K562 (cell line): ENCODE measurements around the gene SUPT7L. TPM values are rescaled to one million over a fixed set of nuclear protein-coding genes. Genes with fewer than 3 reads are reported as not detected.

Experiments used
- ATAC-seq: fragments of 200-7000 bp; cut with Tn5 transposase; 3 replicates; pipeline ENCODE4 v1.9.1; 2020; ENCODE audit warnings: moderate library complexity
- BruUV-seq: library from RNA; stranded (reverse); fragments of 400-500 nt; replicated peaks from 2 replicates; lab custom pipeline; 2021; lab: Mats Ljungman, UMichigan
- CTCF ChIA-PET: fragments of 300-600 bp; formaldehyde crosslinking; extraction: SDS; loops from one replicate; lab custom pipeline; 2021; ENCODE audit warnings: low intra/inter-chr PET ratio; lab: Yijun Ruan, JAX
- POLR2A ChIA-PET: fragments of 300-600, 350-650 bp; sonication (Branson Sonifier 250); formaldehyde crosslinking; extraction: SDS; loops from one replicate; lab custom pipeline; 2021; ENCODE audit warnings: antibody characterized with exemption, inconsistent platforms; lab: Yijun Ruan, JAX
- DNase-seq, 4 experiments: peaks; one replicate each; pipeline versions ENCODE4 v3.0.0 to v3.0.0-alpha.2; 2011 to 2018; ENCODE audit warnings: low spot score in 3 of 4, mixed read lengths in 3 of 4; ENCODE audit errors: extremely low read depth in 1 of 4
- FAIRE-seq: peaks from 2 replicates; lab custom pipeline; 2011; peaks lifted over from hg19 to GRCh38; lab: Jason Lieb, UNC
- H2AFZ ChIP-seq: 2 replicates; pipeline ENCODE4 v1.6.0; 2011; ENCODE audit warnings: low read depth, low read length, control low read depth, inconsistent platforms
- H3K27ac ChIP-seq: fragments of 200-600 bp; 3 replicates; pipeline ENCODE4 v1.8.0; 2011; ENCODE audit warnings: low read depth, mild to moderate bottlenecking, control low read depth, inconsistent platforms, low read length, moderate library complexity, mixed read lengths; ENCODE audit errors: extremely low read depth
- H3K27me3 ChIP-seq, 2 experiments: fragments of 300-600 bp in 1 of 2; 2 replicates in 1 of 2; 3 replicates in 1 of 2; pipeline versions ENCODE4 v1.6.0 to v1.8.0; 2011; ENCODE audit warnings: inconsistent platforms in 2 of 2, low read length in 2 of 2, mild to moderate bottlenecking in 1 of 2, mixed read lengths in 1 of 2, moderate library complexity in 1 of 2; ENCODE audit not compliant: control insufficient read depth in 2 of 2, insufficient read depth in 2 of 2
- H3K36me3 ChIP-seq: fragments of 300-600 bp; 3 replicates; pipeline ENCODE4 v1.8.0; 2011; ENCODE audit warnings: mild to moderate bottlenecking, low read length, inconsistent platforms; ENCODE audit not compliant: control insufficient read depth, insufficient read depth
- H3K4me1 ChIP-seq, 2 experiments: fragments of 200-600 bp in 1 of 2; replicated peaks in 1 of 2; 2 replicates in 1 of 2; 3 replicates in 1 of 2; pipeline versions ENCODE4 v1.5.1 to v1.8.0; 2011; ENCODE audit warnings: inconsistent platforms in 2 of 2, low read length in 2 of 2, mild to moderate bottlenecking in 1 of 2, mixed read lengths in 1 of 2, moderate library complexity in 1 of 2; ENCODE audit not compliant: control insufficient read depth in 2 of 2, insufficient read depth in 2 of 2
- H3K4me2 ChIP-seq: 2 replicates; pipeline ENCODE4 v1.6.1; 2011; ENCODE audit warnings: low read length, control low read depth, inconsistent platforms, mixed read lengths; ENCODE audit not compliant: insufficient read depth
- H3K4me3 ChIP-seq: fragments of 200-600 bp; sonication (generic), shearing (Covaris generic); 2 replicates; pipeline ENCODE4 v1.5.1; 2016; ENCODE audit warnings: control low read depth, inconsistent platforms
- H3K79me2 ChIP-seq: fragments of 200-600 bp; 3 replicates; pipeline ENCODE4 v1.8.0; 2011; ENCODE audit warnings: low read length, inconsistent platforms; ENCODE audit not compliant: control insufficient read depth, insufficient read depth
- H3K9ac ChIP-seq, 2 experiments: 2 replicates each; pipeline versions ENCODE4 v1.6.0 to v1.6.1; 2011; ENCODE audit warnings: low read depth in 2 of 2, low read length in 2 of 2, control low read depth in 1 of 2, inconsistent platforms in 1 of 2, mild to moderate bottlenecking in 1 of 2, mixed read lengths in 1 of 2; ENCODE audit not compliant: insufficient read depth in 1 of 2
- H3K9me1 ChIP-seq: one replicate; pipeline ENCODE4 v1.6.0; 2011; ENCODE audit warnings: inconsistent platforms, mild to moderate bottlenecking, low read length, moderate library complexity; ENCODE audit not compliant: control insufficient read depth, insufficient read depth
- H3K9me3 ChIP-seq: replicated peaks from 2 replicates; pipeline ENCODE4 v1.5.1; 2011; ENCODE audit warnings: low read depth, low read length, inconsistent platforms; ENCODE audit not compliant: control insufficient read depth, insufficient read depth
- H4K20me1 ChIP-seq: replicated peaks from 2 replicates; pipeline ENCODE4 v1.6.1; 2011; ENCODE audit warnings: low read length, inconsistent platforms, mixed read lengths; ENCODE audit not compliant: control insufficient read depth, insufficient read depth
- FOXP1 ChIP-seq: sonication (generic); formaldehyde crosslinking; IDR thresholded peaks from 2 replicates; pipeline ENCODE4 v1.8.0; 2022; ENCODE audit warnings: mild to moderate bottlenecking, missing genetic modification reagents
- RBM25 ChIP-seq: fragments of 200-400 bp; formaldehyde crosslinking; IDR thresholded peaks from 2 replicates; pipeline ENCODE4 v1.6.1; 2018; ENCODE audit warnings: low read length, low read depth, moderate library complexity; ENCODE audit not compliant: severe bottlenecking
- TAF7 ChIP-seq: fragments of 450-650 bp; IDR thresholded peaks from 2 replicates; pipeline ENCODE4 v1.6.1; 2016; ENCODE audit warnings: missing genetic modification characterization, missing compliant biosample characterization
- ZNF121 ChIP-seq: sonication (generic); formaldehyde crosslinking; conservative IDR thresholded peaks from 2 replicates; pipeline ENCODE4 v1.8.0; 2022; ENCODE audit warnings: missing genetic modification reagents
- WGBS: fragments of 100-300 bp; shearing (Covaris generic); methylation state at CpG from one replicate; pipeline ENCODE4 v1.1.6; 2016; ENCODE audit warnings: low coverage, mixed read lengths; ENCODE audit not compliant: insufficient coverage; ENCODE audit errors: missing lambda C conversion rate; 5-methylcytosine and 5-hydroxymethylcytosine counted together
- in situ Hi-C: fragments of 300-500 bp; cut with MboI; formaldehyde crosslinking; loops from 4 replicates; pipeline ENCODE4 v1.15.0; 2018; ENCODE audit warnings: inconsistent platforms, mixed read lengths
- intact Hi-C: fragments of 100-400 bp; cut with micrococcal nuclease; formaldehyde crosslinking; loops from 2 replicates; pipeline ENCODE4 v1.14.2; 2022
- polyA plus RNA-seq, 8 experiments: library from polyadenylated mRNA; depleted of rRNA in 4 of 8; stranded (reverse) in 5 of 8; unstranded in 3 of 8; fragments of >200 nt; fragmentation: Nextera tagmentation in 2 of 8; fragmentation: Illumina TruSeq in 1 of 8; extraction: Ambion mirVana in 2 of 8; extraction: Trizol in 1 of 8; gene quantifications; 2 replicates each; pipeline versions ENCODE4 v1.2.1 to v1.2.3, GENCODE V29; 2011 to 2014; ENCODE audit warnings: inconsistent platforms in 1 of 8, missing spikeins in 1 of 8
- total RNA-seq, 7 experiments: library from RNA; depleted of rRNA in 6 of 7; stranded (reverse); fragments of >200 nt in 6 of 7; fragmentation: Illumina TruSeq in 2 of 7; extraction: Trizol in 2 of 7; gene quantifications; 2 replicates each; pipeline versions ENCODE4 v1.2.1 to v1.2.3, GENCODE V29; 2011 to 2021; ENCODE audit warnings: low replicate concordance in 1 of 7
- TF ChIP-seq, protein P1 (sequence below): sonication (generic); formaldehyde crosslinking; IDR thresholded peaks from 2 replicates; pipeline ENCODE4 v1.8.0; 2022; ENCODE audit warnings: mild to moderate bottlenecking, missing genetic modification reagents, borderline replicate concordance
- TF ChIP-seq, protein P2 (sequence below): IDR thresholded peaks from 2 replicates; pipeline ENCODE4 v1.6.1; 2016; ENCODE audit warnings: missing genetic modification characterization, missing compliant biosample characterization

SUPT7L gene
- total and polyA plus RNA-seq, 9 of the 15 experiments (the other 6 are each of a cell fraction or from before 2014, with no cell fraction given): 22.0 to 72.8 (median 40.2) TPM

DNA sequence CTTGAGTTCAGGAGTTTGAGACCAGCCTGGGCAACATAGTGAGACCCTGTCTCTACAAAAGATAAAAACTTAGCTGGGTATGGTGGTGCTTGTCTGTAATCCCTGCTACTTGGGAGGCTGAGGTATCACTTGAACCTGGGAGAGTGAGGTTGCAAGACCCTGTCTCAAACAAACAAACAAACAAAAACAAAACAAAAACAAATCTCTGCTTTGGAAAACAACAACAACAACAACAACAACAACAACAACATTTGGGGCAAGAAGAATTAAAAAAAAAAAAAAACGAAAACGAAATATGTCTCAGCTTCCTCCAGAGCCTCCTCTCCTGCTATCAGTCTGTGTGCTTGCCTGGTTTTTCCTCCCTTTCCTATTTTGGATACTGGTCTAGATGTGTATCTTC lies 17.2 kb upstream of the SUPT7L start:
- no peaks in the 10 kb centered on the region for H3K9me3 ChIP-seq
- ATAC-seq: no peak
- no peak for FAIRE-seq
- no peaks in the 10 kb centered on the region for H3K9me1 ChIP-seq
- no peak overlapping the region for H3K4me3 ChIP-seq
- H3K4me2 ChIP-seq: no peak overlapping the region
- no peaks in the 10 kb centered on the region for H3K27me3 ChIP-seq
- peaks cover 0 to 2% of the 10 kb centered on the region in 2 experiments; a peak in 1 of 5 replicates for H3K4me1 ChIP-seq
- H2AFZ ChIP-seq: no peak overlapping the region
- no TSS peak for BruUV-seq
- H3K79me2 ChIP-seq: no peaks in the 10 kb centered on the region
- TF ChIP-seq, protein P1, sequence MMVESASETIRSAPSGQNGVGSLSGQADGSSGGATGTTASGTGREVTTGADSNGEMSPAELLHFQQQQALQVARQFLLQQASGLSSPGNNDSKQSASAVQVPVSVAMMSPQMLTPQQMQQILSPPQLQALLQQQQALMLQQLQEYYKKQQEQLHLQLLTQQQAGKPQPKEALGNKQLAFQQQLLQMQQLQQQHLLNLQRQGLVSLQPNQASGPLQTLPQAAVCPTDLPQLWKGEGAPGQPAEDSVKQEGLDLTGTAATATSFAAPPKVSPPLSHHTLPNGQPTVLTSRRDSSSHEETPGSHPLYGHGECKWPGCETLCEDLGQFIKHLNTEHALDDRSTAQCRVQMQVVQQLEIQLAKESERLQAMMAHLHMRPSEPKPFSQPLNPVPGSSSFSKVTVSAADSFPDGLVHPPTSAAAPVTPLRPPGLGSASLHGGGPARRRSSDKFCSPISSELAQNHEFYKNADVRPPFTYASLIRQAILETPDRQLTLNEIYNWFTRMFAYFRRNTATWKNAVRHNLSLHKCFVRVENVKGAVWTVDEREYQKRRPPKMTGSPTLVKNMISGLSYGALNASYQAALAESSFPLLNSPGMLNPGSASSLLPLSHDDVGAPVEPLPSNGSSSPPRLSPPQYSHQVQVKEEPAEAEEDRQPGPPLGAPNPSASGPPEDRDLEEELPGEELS (CRISPR knock-in tag): peak; percentile 55; the same call in 1 of the 2 replicates
- TF ChIP-seq, protein P2, sequence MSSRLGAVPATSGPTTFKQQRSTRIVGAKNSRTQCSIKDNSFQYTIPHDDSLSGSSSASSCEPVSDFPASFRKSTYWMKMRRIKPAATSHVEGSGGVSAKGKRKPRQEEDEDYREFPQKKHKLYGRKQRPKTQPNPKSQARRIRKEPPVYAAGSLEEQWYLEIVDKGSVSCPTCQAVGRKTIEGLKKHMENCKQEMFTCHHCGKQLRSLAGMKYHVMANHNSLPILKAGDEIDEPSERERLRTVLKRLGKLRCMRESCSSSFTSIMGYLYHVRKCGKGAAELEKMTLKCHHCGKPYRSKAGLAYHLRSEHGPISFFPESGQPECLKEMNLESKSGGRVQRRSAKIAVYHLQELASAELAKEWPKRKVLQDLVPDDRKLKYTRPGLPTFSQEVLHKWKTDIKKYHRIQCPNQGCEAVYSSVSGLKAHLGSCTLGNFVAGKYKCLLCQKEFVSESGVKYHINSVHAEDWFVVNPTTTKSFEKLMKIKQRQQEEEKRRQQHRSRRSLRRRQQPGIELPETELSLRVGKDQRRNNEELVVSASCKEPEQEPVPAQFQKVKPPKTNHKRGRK (tag): 0 out of 2 replicates have a peak, but pooled peaks have one; percentile 44
- peak; percentile 85 for TF ChIP-seq ZNF121
- peak; percentile 92; the same call in 1 of the 2 replicates for TF ChIP-seq FOXP1 (CRISPR knock-in tag)
- peak; percentile 11 for TF ChIP-seq RBM25
- TF ChIP-seq TAF7: no peak
- intact Hi-C loops: loop anchor here (5.0 kb wide), 1 partner anchor 378 kb away; no protein-coding TSS in a partner anchor
- 25% methylated on average over 2 of the region's 2 CpGs for WGBS
- in situ Hi-C loops: no loop called here
- peaks cover 65% of the 10 kb centered on the region for H3K36me3 ChIP-seq
- ChIA-PET CTCF (interaction anchor here (1.5 kb wide), 1 partner anchor 272 kb away, joined by 5 read pairs; no protein-coding TSS in a partner anchor), POLR2A (interaction anchor here (1.3 to 1.4 kb wide), 2 partner anchors 13 to 17 kb away, joined by 3 to 5 read pairs; partner anchors contain the start of genes SLC4A1AP and SUPT7L)
- no peak overlapping the region for H3K9ac ChIP-seq
- no peak overlapping the region for H3K27ac ChIP-seq
- H4K20me1 ChIP-seq: no peaks in the 10 kb centered on the region
- no peak for DNase-seq
